GM21447 (cell line): Measurements from ENCODE around the gene TAF4B.
"Not testable (repeated sequence)": the region's sequence is repeated elsewhere in the genome, so short reads cannot be mapped to it uniquely, and the experiment has no call there.

ENCODE experiments used
- ATAC-seq: cut with Tn5 transposase; IDR thresholded peaks from one replicate; pipeline ENCODE4 v1.9.1; 2021; ENCODE audit not compliant: unreplicated experiment

The TAF4B gene, protein sequence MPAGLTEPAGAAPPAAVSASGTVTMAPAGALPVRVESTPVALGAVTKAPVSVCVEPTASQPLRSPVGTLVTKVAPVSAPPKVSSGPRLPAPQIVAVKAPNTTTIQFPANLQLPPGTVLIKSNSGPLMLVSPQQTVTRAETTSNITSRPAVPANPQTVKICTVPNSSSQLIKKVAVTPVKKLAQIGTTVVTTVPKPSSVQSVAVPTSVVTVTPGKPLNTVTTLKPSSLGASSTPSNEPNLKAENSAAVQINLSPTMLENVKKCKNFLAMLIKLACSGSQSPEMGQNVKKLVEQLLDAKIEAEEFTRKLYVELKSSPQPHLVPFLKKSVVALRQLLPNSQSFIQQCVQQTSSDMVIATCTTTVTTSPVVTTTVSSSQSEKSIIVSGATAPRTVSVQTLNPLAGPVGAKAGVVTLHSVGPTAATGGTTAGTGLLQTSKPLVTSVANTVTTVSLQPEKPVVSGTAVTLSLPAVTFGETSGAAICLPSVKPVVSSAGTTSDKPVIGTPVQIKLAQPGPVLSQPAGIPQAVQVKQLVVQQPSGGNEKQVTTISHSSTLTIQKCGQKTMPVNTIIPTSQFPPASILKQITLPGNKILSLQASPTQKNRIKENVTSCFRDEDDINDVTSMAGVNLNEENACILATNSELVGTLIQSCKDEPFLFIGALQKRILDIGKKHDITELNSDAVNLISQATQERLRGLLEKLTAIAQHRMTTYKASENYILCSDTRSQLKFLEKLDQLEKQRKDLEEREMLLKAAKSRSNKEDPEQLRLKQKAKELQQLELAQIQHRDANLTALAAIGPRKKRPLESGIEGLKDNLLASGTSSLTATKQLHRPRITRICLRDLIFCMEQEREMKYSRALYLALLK

DNA sequence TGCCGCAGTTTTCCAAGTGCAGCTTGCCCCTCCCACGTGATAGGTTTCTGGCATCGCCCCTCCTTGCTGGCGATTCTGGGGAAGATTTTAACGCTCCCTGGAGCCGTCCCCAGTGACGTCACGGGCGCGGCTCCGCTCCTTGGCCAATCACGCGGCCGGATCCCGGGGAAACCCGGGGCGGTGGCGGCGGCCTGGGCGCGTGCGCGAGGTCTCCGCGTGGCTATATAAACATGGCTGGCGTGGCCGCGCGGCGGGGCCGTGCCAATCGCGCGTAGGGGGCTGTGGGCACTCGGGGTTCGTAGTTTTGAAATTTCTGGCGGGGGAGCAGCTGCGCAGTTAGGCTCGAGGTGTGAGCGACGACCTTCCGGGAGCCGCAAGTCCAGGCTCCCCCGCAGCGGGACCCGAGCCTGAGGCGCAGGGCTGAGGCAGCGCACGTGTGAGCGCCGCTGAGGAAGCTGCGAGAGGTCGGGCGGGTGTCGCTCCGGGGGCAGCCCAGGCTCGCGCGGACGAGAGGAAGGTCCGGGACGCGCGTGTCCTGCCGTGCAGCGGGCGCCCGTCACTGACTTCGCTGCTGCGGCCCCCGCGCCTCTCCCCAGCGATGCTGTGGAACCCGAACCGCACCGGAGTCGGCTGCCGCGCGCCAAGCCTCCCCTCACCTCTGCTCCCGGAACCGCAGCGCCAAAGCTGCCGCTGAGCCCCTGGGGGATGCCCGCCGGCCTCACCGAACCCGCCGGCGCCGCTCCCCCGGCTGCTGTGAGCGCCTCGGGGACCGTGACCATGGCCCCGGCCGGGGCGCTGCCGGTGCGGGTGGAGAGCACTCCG lies at the start of gene TAF4B:
Gene TAF4B (plus strand): TSS at position 217 of the 822 bp plus-strand sequence. CDS start 489 bp downstream, at position 706.
- peak; percentile 79 for ATAC-seq

DNA sequence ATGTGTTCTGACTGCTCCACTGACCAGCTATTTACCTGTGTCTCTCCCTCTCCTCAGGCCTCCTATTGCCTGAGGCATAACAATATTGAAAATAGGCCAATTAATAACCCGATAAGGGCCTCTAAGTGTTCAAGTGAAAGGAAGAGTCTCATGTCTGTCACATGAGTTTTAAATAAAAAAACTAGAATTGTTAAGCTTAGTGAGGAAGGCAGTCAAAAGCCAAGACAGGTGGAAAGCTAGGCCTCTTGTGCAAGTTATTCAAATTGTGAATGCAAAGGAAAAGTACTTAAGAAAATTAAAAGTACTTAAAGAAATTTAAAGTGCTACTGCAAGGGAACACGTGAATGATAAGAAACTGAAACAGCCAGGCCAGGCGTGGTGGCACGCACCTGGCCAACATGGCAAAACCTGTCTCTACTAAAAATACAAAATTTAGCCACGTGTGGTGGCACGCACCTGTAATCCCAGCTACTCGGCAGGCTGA lies 44.9 kb upstream of the TAF4B start:
- ATAC-seq, result peak; percentile 61

DNA sequence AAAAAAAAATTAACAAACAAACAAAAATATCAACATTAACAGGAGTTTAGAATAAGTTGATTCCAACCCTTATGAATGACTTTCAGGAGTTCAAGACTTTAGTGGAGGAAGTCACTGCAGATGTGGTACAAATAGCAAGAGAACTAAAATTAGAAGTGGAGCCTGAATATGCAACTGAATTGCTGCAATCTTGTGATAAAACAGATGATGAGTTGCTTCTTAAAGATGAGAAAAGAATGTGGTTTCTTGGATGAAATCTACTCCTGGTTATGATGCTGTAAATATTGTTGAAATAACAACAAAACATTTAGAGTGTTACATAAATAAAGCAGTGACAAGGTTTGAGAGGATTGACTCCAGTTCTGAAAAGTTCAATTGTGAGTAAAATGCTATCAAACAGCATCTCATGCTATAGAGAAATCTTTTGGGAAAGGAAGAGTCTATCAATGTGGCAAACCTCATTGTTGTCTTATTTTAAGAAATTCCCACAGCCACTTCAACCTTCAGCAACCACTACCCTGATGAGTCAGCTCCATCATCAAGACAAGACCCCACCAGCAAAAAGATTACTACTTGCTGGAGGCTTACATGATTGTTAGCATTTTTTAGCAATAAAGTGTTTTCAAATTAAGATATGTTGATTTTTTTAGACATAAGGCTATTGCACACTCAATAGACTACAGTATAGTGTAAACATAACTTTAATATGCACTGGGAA lies 42.7 kb upstream of the TAF4B start:
- ATAC-seq, result no peak

DNA sequence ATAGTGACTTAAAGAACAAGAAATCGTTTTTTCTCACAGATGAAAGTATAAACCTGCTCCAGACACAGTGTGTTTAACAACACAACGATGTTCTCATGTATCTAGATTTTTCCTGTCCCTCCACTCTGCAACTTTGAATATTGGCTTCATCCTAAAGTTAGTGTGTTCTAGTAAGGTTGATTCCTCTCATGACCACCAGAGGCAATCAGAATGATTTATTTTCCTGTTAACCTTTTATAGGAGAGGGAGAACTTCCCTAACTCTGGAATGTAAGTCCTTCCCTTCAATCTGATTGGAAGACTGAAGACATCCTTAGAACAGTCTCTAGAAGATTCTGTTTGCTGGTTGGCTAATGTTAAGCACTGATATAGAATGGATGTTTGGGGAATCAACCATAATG lies 41.0 kb upstream of the TAF4B start:
- no peak for ATAC-seq

DNA sequence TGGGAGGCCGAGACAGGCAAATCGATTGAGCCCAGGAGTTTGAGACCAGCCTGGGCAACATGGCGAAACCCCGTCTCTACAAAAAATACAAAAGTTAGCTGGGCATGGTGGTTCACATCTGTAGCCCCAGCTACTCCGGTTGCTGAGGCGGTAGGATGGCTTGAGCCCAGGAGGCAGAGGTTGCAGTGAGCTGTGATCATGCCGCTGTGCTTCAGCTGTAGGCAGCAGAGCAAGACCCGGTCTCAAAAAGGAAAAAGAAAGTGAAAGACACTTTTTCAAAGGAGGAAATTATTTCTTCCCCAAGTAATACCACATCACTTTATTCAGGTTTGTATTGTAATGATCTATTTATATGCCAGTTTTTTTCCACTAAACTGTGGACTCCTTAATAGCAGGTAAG lies 35.7 kb upstream of the TAF4B start:
- peak; percentile 86 for ATAC-seq

DNA sequence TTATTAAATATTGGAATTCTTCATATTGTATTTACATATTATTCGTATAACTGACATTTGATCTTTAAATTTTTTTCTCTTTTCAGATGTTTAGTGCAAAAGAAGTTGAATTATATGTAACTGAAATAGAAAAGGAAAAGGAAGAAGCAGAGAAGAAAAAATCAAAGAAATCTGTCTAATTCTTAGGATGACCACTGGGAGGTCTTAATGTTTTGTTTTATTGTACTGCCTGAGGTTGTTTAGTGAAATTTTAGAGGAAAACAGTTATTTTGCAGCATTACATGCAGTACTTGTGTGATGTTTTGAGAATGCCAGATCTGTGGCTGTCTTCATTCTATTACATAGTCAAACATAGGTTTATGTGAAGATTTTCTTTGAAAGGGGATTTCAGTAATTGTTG lies 34.0 kb upstream of the TAF4B start:
- ATAC-seq, result no peak

DNA sequence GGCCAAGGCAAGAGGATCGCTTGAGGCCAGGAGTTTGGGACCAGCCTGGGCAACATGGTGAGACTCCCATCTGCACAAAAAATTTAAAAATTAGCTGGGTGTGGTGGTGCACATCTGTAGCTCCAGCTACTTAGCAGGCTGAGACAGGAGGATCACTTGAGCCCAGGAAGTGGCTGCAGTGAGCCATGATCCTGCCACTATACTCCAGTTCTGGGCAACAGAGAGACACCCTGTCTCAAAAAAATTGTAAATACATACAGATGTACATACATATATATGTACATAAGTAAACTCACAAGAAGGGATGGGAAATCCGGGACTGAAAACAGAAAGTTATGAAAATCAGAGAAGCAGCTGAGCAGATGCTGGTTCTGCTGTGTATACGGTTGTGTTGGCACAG lies 29.6 kb upstream of the TAF4B start:
- ATAC-seq, result no peak

DNA sequence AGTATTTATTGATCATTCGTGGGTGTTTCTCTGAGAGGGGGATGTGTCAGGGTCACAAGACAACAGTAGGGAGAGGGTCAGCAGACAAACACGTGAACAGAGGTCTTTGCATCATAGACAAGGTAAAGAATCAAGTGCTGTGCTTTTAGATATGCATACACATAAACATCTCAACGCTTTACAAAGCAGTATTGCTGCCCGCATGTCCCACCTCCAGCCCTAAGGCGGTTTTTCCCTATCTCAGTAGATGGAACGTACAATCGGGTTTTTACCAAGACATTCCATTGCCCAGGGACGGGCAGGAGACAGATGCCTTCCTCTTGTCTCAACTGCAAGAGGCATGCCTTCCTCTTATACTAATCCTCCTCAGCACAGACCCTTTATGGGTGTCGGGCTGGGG lies 24.2 kb upstream of the TAF4B start:
- ATAC-seq, result not testable (repeated sequence)

DNA sequence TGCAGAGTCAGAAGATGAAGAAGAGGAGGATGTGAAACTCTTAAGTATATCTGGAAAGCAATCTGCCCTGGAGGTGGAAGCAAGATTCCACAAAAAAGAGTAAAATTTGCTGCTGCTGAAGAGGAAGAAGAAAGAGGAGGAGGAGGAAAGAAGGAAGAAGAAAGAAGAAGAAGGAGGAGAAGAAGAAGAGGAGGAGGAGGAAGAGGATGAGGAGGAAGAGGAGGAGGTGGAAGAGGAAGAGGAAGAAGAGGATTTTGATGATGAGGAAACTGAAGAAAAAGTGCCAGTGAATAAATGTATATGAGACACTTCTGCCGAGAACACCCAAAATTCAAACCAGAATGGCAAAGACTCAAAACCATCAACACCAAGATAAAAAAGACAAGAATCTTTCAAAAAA lies 20.9 kb upstream of the TAF4B start:
- no peak for ATAC-seq

DNA sequence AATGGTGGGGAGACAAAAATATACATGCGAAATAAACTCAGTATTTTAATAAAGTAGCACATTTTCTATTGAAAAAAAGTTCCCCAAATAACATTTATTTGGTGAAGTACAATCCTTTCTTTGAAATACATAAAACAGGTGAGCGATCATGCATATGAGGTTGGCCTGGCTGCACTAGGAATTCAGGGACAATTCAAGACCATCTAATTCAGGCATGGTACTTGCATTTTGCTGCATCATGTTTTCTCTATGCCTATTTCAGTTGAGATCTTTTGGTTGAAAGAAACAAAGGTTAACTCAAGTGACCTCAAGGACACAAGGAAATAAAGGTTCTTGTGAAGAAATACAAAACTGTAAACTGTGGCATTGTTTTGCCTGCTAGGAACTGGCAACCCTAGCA lies 19.8 kb upstream of the TAF4B start:
- ATAC-seq, result no peak

DNA sequence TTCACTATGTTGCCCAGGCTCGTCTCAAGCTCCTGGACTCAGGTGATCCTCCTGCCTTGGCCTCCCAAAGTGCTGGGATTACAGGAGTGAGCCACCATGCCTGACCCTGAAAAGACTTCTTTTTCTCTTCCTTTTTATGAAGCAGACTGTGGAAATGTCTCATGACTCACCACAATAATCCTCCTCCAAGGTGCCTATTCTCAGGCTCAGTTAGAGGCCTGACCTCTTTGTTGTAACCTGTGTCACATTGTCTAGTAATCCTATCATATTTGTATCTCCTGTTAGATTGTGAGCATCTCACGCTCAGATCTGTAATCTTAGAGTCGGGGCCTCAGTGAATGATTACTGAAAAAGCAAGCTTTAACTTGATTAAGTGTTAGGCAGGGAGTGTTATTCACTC lies 18.3 kb upstream of the TAF4B start:
- no peak for ATAC-seq

DNA sequence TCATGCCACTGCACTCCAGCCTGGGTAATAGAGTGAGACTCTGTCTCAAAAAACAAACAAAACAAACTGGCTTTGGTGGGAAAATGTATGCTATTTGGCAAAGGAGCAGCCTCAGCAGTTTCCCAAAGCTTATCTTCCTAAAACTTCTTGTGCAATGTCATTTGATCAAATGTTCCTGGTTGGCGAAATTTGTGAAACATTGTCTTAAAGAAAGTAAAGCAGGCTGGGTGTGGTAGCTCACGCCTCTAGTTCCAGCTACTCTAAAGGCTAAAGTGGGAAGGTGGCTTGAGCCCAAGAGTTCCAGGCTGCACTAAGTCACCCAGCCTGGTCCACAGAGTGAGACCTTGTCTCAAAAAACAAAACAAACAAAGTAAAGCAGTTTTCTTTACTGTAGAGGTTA lies 17.3 kb upstream of the TAF4B start:
- no peak for ATAC-seq

DNA sequence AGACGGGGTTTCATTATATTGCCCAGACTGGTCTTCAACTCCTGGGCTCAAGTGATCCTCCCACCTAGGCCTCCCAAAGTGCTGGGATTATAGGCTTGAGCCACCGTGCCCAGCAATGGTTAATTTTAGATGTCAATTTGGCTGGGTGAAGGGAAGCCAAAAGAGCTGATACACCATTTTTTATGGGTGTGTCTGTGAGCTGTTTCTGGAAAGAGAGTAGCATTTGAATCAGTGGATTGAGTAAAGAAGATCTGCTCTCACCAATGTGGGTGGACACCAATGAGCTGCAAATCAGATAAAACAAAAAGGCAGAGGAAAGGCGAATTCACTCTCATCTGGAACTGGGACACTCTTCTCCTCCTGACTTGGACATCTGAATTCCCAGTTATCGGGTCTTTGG lies 16.1 kb upstream of the TAF4B start:
- ATAC-seq, result no peak

DNA sequence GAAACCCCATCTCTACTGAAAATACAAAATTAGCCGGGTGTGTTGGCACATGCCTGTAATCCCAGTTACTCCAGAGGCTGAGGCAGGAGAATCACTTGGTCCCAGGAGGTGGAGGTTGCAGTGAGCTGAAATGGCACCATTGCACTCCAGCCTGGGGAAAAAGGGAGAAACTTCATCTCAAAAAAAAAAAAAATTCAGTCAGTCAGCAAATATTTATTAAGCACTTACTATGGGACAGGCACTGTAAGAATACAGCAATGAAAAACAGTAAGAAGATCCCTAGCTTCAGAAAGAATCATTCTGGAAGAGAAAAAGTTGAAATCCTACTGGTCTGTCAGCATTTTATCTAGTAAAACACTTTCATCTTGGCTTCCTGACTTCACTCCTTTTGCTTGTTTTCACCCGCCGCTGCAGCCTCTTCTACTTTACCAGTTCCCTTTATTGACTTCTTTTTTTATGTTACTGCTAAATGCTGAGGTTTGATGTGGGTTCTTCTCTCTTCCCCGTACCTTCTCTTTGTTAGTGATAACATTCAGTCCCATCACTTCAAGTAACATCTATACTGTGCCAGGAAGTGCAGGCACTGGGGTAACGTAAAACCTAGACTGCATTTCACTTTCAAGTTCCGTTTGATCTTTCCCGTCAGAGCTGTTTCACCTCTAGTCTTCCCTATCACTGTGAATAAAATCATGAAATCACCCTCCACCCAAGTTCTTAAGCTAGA lies 10.8 kb upstream of the TAF4B start:
- peak; percentile 98 for ATAC-seq

DNA sequence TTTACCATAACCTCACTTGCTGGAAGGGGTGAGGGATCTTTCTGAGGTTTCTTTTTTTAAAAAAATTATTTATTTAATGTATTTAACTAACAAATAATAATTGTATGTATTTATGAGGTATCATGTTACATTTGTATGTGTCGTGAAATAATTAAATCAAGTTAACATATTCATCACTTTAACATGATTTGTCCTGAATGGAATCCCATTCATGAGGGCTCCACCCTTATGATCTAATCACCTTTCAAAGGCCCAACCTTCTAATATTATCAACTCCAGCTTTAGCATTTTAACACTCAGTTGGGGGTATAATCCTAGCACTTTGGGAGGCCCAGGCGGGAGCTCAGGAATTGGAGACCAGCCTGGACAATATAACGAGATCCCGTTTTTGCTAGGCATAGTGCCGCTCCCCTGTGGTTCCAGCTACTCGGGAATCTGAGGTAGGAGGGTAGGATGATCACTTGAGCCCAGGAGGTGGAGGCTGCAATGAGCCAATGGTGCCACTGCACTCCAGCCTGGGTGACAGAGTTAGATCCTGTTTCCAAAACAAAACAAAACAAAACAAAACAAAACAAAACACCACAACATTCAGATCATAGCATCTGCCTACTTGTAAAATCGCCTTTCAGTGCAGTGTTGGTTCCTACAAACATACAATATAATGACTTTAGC lies 1.1 kb upstream of the TAF4B start:
- ATAC-seq, result no peak

DNA sequence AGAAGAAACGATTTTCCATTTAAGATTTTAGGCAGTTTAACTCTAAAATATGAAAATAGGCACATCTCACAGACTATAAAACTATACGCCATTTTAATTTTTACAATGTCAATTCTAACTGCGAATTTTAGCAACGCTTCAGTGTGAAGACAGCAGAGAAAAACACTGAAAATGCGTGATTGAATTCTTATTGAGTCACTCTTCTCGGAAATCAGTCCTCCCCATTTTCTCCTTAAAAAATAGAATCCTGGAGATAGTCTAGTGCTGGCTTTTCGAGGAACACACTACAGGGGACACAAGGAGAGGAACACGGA lies 373 bp upstream of the TAF4B start:
- ATAC-seq, result no peak

DNA sequence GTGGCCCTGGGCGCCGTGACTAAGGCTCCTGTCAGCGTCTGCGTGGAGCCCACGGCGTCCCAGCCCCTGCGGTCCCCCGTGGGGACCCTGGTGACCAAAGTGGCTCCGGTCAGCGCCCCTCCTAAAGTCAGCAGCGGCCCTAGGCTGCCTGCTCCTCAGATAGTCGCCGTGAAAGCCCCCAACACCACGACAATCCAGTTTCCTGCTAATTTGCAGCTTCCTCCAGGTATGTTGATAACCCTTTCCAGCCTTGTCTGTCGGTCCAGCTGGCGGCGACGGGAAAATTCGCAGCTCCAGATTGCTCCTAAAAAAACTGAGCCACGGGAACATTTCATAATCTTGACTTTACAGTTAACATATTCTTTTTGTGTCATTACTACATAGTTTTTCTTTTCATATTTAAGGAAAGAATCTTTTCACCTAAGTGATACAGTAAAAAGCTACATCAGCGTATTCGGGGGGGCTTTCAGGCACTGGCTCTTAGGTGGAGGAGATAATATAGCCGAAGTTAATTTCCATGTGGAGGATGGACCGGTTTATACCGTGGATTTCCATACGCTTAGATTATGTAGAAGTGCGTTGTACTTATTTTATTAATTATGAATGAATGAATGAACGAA lies 916 bp downstream of the TAF4B start:
- ATAC-seq, result peak; percentile 11

DNA sequence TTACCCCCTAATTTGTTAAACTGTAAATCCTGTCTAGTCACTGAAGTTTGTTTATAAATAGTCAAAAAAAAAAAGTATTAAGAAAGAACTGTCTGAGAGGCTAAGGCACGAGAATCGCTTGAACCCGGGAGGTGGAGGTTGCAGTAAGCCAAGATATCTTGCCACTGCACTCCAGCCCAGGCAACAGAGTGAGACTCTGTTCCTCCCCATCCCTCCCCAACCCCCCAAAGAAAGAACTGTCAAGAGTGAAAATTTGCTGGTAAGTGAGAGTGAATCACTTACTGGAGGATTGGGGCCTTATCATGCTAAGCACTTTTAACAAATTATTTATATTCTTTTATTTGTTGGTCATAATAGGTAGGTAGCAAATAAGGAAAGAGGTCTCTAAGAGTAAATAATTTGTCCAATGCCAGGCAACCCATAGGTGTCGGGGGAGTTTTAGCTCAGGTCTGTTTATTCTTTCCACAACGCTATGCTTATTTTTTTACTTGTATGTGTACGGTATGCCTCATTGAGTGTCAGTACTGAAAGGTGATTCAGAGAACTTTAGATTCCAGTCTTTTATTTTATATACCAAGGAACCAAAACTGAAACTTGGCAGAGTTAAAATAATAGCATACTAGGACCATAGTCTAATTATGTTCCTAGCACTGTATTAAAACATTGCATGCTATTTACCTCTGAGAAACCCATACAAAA lies 2.5 kb downstream of the TAF4B start:
- ATAC-seq, result no peak
